Measurements from ENCODE around the gene TRNP1.

DNA sequence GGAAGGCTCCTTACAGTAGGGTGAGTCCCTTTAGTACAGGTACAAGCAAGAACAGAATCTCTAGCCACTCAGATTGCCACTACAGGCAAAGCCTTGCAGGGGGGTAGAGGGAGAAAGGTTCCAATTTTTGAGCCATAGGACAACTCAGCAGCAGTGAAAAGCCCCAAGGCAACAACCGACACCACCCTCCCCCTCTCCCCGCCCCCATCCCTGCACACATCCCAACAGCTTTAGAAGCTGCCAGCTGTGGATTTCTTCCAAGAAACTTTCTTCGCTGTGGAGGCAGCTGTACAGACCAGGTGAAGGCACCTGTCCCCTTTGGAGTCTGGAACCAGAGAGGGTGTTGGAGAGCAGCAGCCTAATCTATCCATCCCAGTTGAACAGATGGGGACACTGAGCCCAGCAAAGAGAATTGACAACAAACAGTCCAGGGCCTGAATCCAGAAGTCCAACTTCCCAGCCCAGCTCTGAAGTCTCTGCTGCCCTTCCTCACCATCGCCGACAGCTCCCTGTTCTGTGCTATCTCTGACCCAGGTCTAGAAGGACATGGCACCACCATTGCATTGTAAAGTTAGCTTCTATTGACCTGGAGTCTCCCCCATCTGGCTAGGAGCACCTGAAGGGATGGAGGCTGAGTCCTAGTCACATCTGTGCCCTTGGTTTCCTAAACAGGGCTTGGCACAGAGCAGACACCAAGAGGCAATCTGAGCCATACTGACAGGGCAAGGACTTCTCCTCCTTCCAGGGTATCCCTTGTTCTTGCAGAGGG is 16.9 kb downstream of the TRNP1 start:
- TF ChIP-seq TAF1 (IDR thresholded peaks at IDR 0.05; ENCODE audit: low read depth) (no peak), POLR2AphosphoS5 (IDR thresholded peaks at IDR 0.05) (no peak)
